A549 treated with dexamethasone at 1 μM for 4 hours (cell line): Measurements from ENCODE around the gene OR8S1. TPM values are rescaled to one million over a fixed set of nuclear protein-coding genes. Genes with fewer than 3 reads are reported as not detected.

Source experiments
- total RNA-seq: library from RNA; stranded (reverse); fragments of 200-300 nt; extraction: Qiagen RNA extraction; gene quantifications from 5 replicates; pipeline ENCODE4 v1.2.3, GENCODE V29; 2022

OR8S1 gene, protein sequence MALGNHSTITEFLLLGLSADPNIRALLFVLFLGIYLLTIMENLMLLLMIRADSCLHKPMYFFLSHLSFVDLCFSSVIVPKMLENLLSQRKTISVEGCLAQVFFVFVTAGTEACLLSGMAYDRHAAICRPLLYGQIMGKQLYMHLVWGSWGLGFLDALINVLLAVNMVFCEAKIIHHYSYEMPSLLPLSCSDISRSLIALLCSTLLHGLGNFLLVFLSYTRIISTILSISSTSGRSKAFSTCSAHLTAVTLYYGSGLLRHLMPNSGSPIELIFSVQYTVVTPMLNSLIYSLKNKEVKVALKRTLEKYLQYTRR
- not detected in 5 replicates for total RNA-seq

DNA sequence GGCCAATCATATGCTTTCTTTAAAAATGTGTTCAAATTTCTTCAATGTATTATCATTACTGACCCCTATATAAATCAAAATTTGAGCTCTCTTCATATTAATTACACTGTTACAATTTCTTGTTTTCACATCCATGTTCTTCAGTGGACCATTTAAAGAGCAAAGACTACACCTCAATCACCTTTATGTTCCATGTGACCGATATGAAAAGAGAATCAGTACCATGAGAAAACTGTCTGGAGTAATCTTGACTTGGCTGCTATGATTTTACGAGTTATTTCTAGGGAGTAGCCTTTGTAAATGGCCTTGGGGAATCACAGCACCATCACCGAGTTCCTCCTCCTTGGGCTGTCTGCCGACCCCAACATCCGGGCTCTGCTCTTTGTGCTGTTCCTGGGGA, at the start of gene OR8S1:
OR8S1 (plus strand) TSS at position 301 of the 400 bp plus-strand sequence; CDS start at position 301, 0 bp downstream.

DNA sequence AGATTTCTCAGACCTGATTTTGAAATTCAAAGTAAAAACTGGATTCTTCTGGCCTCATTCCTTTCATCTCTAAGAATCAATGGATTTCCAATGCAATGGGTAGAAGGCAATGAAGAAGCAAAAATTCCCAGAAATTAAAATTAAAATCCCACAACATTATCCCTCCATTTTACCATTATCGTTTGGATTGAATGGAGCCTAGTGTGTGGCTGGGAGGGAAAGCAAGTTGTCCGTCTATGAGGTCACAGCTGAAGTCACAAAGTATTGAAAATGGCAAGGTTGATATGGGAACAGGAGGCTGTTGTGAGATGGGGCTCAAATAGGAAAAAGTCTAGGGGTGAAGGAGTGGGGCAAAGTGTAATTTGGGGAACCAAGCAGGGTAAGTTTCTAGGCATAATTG, 43.2 kb upstream of the OR8S1 start, which contains the start of gene C12orf54:
C12orf54 (plus strand) TSS at position 301 of the 400 bp plus-strand sequence. CDS start 799 bp downstream, outside the sequence.

DNA sequence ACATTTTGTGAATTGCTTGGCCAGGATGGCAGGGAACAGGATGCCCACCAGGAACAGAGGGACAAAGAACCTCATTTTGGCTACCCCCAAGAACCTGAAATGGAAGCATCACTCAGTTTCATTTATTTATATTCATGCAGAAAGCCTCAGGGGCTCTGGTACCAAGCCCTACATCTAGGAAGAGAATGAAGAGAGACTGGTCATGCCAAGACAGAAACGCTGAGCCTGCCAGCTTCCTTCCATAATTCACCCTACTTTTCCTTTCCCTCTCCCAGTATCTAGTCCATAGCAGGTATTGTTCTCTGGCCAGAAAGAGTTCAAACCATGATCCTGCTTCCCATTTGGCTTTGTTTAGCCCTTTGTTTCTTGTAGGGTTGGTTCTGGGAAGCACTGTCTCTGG, 44.5 kb downstream of the OR8S1 start, which contains the start of gene LALBA:
LALBA (minus strand) TSS at position 101 of the 400 bp plus-strand sequence; CDS start at position 75, 26 bp downstream.

Other genes with a start within 250 kb of the OR8S1 start
- 4.5 to 6.1 TPM (median 5.7 TPM) in 5 replicates for gene ZNF641, start 174.7 kb upstream of the OR8S1 start, total RNA-seq
- gene ANP32D, start 53.1 kb upstream of the OR8S1 start, total RNA-seq, result not detected in 5 replicates
- not detected in 5 replicates for gene C12orf54, start 43.1 kb upstream of the OR8S1 start, total RNA-seq
- gene LALBA, start 44.4 kb downstream of the OR8S1 start, total RNA-seq, result not detected in 5 replicates
- gene KANSL2, start 156.6 kb downstream of the OR8S1 start, total RNA-seq, result 37.6 to 40.9 TPM (median 39.0 TPM) in 5 replicates
- gene CCNT1, start 191.1 kb downstream of the OR8S1 start, total RNA-seq, result 11.3 to 19.2 TPM (median 15.0 TPM) in 5 replicates